SK-N-SH treated with all-trans-retinoic acid at 6 μM for 48 hours (cell line): ENCODE data around the gene COA8.
A peak's percentile ranks its signal among the peaks of the same experiment; 100 is the strongest.

Source experiments
- ATAC-seq: fragments of 200-7000 bp; cut with Tn5 transposase; 3 replicates; pipeline ENCODE4 v1.9.1; 2020; ENCODE audit warnings: mild to moderate bottlenecking, moderate library complexity
- ARNTL ChIP-seq: fragments of 450-650 bp; formaldehyde crosslinking; IDR thresholded peaks from 2 replicates; pipeline ENCODE4 v1.5.0; 2020; ENCODE audit warnings: low read depth, mild to moderate bottlenecking, moderate library complexity, borderline replicate concordance
- BACH2 ChIP-seq: fragments of 250-450 bp; sonication (Bioruptor Pico); IDR thresholded peaks from 2 replicates; pipeline ENCODE4 v1.9.0; 2021; ENCODE audit warnings: mild to moderate bottlenecking, borderline replicate concordance
- CSDC2 ChIP-seq: fragments of 250-450 bp; sonication (Bioruptor Pico); IDR thresholded peaks from 2 replicates; pipeline ENCODE4 v1.5.0; 2020; ENCODE audit warnings: mild to moderate bottlenecking, moderate library complexity
- GLIS3 ChIP-seq: fragments of 250-450 bp; sonication (Bioruptor Pico); IDR thresholded peaks from 2 replicates; pipeline ENCODE4 v1.5.0; 2020; ENCODE audit warnings: mild to moderate bottlenecking, moderate library complexity
- OSR1 ChIP-seq: fragments of 250-450 bp; sonication (Bioruptor Pico); IDR thresholded peaks from 2 replicates; pipeline ENCODE4 v1.8.0; 2022; ENCODE audit warnings: moderate library complexity, mild to moderate bottlenecking, inconsistent platforms
- PPARA ChIP-seq: fragments of 250-450 bp; sonication (Bioruptor Pico); IDR thresholded peaks from 2 replicates; pipeline ENCODE4 v1.5.0; 2020; ENCODE audit warnings: mild to moderate bottlenecking, borderline replicate concordance
- RARB ChIP-seq: fragments of 250-450 bp; sonication (Bioruptor Pico); IDR thresholded peaks from 2 replicates; pipeline ENCODE4 v1.8.0; 2021; ENCODE audit warnings: mild to moderate bottlenecking, moderate library complexity
- SNAI2 ChIP-seq: fragments of 250-450 bp; sonication (Bioruptor Pico); IDR thresholded peaks from 2 replicates; pipeline ENCODE4 v1.5.0; 2020; ENCODE audit warnings: mild to moderate bottlenecking, moderate library complexity
- TCF4 ChIP-seq: fragments of 250-450 bp; sonication (Bioruptor Pico); IDR thresholded peaks from 2 replicates; pipeline ENCODE4 v1.8.0; 2021; ENCODE audit warnings: mild to moderate bottlenecking, moderate library complexity, borderline replicate concordance
- TOX ChIP-seq: fragments of 250-450 bp; sonication (Bioruptor Pico); IDR thresholded peaks from 2 replicates; pipeline ENCODE4 v1.8.0; 2021; ENCODE audit warnings: mild to moderate bottlenecking, moderate library complexity, borderline replicate concordance
- ZC3H10 ChIP-seq: fragments of 250-450 bp; sonication (Bioruptor Pico); IDR thresholded peaks from 2 replicates; pipeline ENCODE4 v1.5.1; 2021; ENCODE audit warnings: mild to moderate bottlenecking, moderate library complexity
- ZFP3 ChIP-seq: fragments of 250-450 bp; sonication (Bioruptor Pico); IDR thresholded peaks from 2 replicates; pipeline ENCODE4 v1.5.0; 2020; ENCODE audit warnings: mild to moderate bottlenecking, moderate library complexity
- ZFP30 ChIP-seq: fragments of 450-650 bp; formaldehyde crosslinking; IDR thresholded peaks from 2 replicates; pipeline ENCODE4 v1.5.0; 2022; ENCODE audit warnings: mild to moderate bottlenecking, moderate library complexity
- ZNF70 ChIP-seq: fragments of 450-650 bp; formaldehyde crosslinking; IDR thresholded peaks from 2 replicates; pipeline ENCODE4 v1.5.0; 2020; ENCODE audit warnings: mild to moderate bottlenecking, moderate library complexity
- TF ChIP-seq, protein P1 (sequence below): fragments of 250-450 bp; sonication (Bioruptor Pico); IDR thresholded peaks from 2 replicates; pipeline ENCODE4 v1.5.0; 2020; ENCODE audit warnings: mild to moderate bottlenecking, moderate library complexity
- TF ChIP-seq, protein P2 (sequence below): fragments of 250-450 bp; sonication (Bioruptor Pico); IDR thresholded peaks from 2 replicates; pipeline ENCODE4 v1.5.1; 2020; ENCODE audit warnings: low read depth, mild to moderate bottlenecking, moderate library complexity
- TF ChIP-seq, protein P3 (sequence below): fragments of 250-450 bp; sonication (Bioruptor Pico); IDR thresholded peaks from 2 replicates; pipeline ENCODE4 v1.8.0; 2021; ENCODE audit warnings: low read depth, mild to moderate bottlenecking, moderate library complexity, borderline replicate concordance
- TF ChIP-seq, protein P4 (sequence below): fragments of 250-450 bp; sonication (Bioruptor Pico); IDR thresholded peaks from 2 replicates; pipeline ENCODE4 v1.5.1; 2021; ENCODE audit warnings: mild to moderate bottlenecking, moderate library complexity
- TF ChIP-seq, protein P5 (sequence below): fragments of 250-450 bp; sonication (Bioruptor Pico); IDR thresholded peaks from 2 replicates; pipeline ENCODE4 v1.8.0; 2020; ENCODE audit warnings: mild to moderate bottlenecking, moderate library complexity, borderline replicate concordance

The COA8 gene

DNA sequence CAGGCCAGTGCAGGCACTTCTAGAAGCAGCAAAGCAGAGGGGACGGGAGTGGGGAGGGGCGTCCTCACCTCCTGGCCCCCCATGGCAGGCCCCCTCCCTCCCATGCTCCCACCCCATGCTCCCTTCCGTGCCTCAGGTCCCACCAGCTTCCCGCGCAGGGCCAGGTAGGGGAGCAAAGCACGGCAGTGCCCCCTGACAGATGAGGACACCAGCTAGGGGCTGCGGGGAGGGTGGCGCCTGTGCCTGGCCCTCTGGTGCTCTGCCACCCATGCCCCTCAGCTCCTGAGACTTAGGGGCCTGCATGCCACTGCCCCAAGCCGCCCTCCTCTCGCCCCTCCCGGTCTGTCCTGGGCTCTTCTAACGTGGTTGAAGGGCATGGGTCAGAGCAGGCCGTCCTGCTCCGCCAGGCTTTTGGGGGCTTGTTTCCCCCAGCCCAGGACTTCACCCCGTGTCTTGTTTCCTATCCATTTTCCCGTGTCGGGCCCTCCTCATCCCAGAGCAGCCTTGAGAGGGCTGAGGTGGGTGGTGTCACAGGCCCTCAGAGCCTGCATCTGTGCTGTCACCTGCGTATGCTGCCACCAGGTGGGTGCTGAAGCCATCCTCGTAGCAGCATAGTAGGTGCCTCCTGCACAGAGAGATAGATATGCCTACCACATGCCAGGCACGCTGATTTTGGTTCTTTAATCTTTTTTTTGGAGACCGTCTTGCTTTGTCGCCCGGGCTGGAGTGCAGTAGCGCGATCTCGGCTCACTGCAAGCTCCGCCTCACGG lies 23.5 kb upstream of the COA8 start (continued):
- TF ChIP-seq, protein P1, sequence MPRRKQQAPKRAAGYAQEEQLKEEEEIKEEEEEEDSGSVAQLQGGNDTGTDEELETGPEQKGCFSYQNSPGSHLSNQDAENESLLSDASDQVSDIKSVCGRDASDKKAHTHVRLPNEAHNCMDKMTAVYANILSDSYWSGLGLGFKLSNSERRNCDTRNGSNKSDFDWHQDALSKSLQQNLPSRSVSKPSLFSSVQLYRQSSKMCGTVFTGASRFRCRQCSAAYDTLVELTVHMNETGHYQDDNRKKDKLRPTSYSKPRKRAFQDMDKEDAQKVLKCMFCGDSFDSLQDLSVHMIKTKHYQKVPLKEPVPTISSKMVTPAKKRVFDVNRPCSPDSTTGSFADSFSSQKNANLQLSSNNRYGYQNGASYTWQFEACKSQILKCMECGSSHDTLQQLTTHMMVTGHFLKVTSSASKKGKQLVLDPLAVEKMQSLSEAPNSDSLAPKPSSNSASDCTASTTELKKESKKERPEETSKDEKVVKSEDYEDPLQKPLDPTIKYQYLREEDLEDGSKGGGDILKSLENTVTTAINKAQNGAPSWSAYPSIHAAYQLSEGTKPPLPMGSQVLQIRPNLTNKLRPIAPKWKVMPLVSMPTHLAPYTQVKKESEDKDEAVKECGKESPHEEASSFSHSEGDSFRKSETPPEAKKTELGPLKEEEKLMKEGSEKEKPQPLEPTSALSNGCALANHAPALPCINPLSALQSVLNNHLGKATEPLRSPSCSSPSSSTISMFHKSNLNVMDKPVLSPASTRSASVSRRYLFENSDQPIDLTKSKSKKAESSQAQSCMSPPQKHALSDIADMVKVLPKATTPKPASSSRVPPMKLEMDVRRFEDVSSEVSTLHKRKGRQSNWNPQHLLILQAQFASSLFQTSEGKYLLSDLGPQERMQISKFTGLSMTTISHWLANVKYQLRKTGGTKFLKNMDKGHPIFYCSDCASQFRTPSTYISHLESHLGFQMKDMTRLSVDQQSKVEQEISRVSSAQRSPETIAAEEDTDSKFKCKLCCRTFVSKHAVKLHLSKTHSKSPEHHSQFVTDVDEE (CRISPR knock-in tag) = no peak
- no peak for TF ChIP-seq ZFP3
- no peak for TF ChIP-seq TOX (CRISPR knock-in tag)
- no peak for TF ChIP-seq ZC3H10 (CRISPR knock-in tag)

DNA sequence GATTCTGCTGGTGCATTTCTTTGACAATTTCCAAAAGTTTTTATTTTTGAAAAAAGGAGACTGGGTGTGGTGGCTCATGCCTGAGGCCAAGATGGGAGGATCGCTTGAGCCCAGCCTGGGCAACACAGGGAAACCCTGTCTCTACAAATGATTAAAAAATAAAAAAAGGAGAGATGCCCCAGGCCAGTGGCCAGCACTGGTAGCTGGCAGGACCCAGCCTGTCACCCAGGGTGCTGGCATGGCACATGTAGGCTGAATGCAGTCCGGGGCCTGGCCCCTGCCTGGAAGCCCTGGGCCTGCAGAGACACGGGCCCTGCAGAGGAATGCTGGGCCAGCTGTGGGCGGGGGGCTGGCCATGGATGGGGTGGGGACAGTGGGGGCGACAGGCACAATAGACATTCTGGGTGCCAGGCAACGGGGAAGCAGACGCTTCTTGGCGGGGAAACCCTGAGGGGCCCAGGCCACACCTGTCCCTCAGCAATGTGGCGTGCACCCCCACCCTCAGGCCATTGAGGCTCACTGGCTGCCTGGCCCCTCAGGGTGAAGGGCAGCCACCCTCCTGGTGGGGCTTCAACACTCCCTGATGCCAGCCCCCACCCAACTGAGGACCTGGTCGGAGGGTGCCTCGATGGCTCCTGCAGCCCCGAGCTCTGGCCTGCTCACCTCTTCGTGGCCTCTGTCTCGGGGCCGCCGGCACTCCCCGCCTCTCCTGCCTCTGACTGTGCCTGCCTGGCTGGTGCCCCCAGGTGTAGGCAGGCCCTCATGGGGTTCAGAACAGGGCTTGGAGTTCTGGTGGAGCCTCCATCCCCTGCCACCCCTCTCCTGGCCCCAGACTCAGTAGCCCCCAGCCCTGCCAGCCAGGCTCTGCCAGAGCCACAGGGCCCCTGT lies 21.7 kb upstream of the COA8 start:
- peak; percentile 19 for ATAC-seq
- no peak for TF ChIP-seq ZFP30 (CRISPR knock-in tag)
- TF ChIP-seq, protein P2, sequence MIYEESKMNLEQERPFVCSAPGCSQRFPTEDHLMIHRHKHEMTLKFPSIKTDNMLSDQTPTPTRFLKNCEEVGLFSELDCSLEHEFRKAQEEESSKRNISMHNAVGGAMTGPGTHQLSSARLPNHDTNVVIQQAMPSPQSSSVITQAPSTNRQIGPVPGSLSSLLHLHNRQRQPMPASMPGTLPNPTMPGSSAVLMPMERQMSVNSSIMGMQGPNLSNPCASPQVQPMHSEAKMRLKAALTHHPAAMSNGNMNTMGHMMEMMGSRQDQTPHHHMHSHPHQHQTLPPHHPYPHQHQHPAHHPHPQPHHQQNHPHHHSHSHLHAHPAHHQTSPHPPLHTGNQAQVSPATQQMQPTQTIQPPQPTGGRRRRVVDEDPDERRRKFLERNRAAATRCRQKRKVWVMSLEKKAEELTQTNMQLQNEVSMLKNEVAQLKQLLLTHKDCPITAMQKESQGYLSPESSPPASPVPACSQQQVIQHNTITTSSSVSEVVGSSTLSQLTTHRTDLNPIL (CRISPR knock-in tag) = no peak
- no peak for TF ChIP-seq CSDC2 (CRISPR knock-in tag)
- no peak for TF ChIP-seq SNAI2 (CRISPR knock-in tag)
- no peak for TF ChIP-seq GLIS3 (CRISPR knock-in tag)
- TF ChIP-seq, protein P3, sequence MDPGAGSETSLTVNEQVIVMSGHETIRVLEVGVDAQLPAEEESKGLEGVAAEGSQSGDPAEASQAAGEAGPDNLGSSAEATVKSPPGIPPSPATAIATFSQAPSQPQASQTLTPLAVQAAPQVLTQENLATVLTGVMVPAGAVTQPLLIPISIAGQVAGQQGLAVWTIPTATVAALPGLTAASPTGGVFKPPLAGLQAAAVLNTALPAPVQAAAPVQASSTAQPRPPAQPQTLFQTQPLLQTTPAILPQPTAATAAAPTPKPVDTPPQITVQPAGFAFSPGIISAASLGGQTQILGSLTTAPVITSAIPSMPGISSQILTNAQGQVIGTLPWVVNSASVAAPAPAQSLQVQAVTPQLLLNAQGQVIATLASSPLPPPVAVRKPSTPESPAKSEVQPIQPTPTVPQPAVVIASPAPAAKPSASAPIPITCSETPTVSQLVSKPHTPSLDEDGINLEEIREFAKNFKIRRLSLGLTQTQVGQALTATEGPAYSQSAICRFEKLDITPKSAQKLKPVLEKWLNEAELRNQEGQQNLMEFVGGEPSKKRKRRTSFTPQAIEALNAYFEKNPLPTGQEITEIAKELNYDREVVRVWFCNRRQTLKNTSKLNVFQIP (CRISPR knock-in tag) = no peak
- no peak for TF ChIP-seq BACH2 (CRISPR knock-in tag)
- TF ChIP-seq PPARA (CRISPR knock-in tag) = no peak

DNA sequence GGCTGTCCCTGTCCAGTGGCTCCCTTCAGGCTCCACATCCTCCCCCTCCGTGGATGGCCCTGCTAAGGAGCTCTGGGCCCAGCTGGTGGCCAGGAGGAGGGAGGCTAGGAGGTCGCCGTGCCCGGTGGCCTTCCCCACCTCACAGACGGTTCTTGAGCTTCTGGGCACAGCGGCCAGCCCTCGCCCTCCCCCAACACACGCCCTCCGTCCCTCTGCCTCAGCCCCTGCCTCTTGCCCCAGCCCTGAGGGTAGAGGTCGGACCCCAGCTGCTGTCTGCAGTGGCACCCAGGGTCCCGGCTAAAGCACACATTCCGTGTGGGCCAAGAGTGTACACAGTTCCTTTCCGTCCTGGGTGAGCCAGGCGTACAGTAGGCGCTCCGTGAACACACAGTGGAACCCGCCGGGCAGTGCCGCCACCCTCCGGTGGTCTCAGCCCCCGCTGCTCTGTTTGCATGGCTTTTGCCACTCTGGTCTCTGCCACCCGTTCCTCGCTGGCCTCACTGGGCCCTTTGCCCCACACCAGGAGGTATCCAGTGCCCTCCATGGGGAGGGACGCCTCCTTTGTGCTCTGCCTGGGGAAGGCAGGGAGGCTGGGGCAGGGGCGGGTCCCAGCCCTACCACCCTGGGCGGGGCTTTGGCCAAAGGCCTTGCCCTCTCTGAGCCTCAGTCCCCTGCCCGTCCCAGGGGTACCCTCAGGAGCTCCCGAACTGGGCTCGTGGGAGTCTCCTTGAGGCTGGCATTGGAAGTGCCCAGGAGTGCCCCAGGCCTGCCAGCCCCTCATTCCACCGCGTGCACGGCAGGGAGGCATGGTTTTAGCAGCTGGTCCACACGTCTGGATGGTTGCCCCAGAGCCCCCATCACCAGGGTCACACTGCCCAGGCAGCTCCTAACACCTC lies 20.8 kb upstream of the COA8 start:
- ATAC-seq = no peak
- TF ChIP-seq SNAI2 (CRISPR knock-in tag) (no peak), BACH2 (CRISPR knock-in tag) (no peak), ARNTL (CRISPR knock-in tag) (no peak), TCF4 (no peak), ZC3H10 (CRISPR knock-in tag) (no peak), GLIS3 (CRISPR knock-in tag) (no peak), TOX (CRISPR knock-in tag) (no peak), OSR1 (CRISPR knock-in tag) (no peak), RARB (CRISPR knock-in tag) (no peak), ZFP30 (CRISPR knock-in tag) (no peak), ZNF70 (CRISPR knock-in tag) (no peak)
- TF ChIP-seq, protein P2 (CRISPR knock-in tag) = no peak
- TF ChIP-seq, protein P1 (CRISPR knock-in tag) = no peak
- TF ChIP-seq, protein P4, sequence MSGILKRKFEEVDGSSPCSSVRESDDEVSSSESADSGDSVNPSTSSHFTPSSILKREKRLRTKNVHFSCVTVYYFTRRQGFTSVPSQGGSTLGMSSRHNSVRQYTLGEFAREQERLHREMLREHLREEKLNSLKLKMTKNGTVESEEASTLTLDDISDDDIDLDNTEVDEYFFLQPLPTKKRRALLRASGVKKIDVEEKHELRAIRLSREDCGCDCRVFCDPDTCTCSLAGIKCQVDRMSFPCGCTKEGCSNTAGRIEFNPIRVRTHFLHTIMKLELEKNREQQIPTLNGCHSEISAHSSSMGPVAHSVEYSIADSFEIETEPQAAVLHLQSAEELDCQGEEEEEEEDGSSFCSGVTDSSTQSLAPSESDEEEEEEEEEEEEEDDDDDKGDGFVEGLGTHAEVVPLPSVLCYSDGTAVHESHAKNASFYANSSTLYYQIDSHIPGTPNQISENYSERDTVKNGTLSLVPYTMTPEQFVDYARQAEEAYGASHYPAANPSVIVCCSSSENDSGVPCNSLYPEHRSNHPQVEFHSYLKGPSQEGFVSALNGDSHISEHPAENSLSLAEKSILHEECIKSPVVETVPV = no peak
- TF ChIP-seq, protein P5, sequence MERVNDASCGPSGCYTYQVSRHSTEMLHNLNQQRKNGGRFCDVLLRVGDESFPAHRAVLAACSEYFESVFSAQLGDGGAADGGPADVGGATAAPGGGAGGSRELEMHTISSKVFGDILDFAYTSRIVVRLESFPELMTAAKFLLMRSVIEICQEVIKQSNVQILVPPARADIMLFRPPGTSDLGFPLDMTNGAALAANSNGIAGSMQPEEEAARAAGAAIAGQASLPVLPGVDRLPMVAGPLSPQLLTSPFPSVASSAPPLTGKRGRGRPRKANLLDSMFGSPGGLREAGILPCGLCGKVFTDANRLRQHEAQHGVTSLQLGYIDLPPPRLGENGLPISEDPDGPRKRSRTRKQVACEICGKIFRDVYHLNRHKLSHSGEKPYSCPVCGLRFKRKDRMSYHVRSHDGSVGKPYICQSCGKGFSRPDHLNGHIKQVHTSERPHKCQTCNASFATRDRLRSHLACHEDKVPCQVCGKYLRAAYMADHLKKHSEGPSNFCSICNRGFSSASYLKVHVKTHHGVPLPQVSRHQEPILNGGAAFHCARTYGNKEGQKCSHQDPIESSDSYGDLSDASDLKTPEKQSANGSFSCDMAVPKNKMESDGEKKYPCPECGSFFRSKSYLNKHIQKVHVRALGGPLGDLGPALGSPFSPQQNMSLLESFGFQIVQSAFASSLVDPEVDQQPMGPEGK (CRISPR knock-in tag) = no peak
